Measurements from ENCODE around the gene BCAS3. TPM values are rescaled to one million over a fixed set of nuclear protein-coding genes. Genes with fewer than 3 reads are reported as not detected.

BCAS3 gene
- polyA plus RNA-seq, 3 donors, result 10.3 to 19.1 (median 14.7) TPM

DNA sequence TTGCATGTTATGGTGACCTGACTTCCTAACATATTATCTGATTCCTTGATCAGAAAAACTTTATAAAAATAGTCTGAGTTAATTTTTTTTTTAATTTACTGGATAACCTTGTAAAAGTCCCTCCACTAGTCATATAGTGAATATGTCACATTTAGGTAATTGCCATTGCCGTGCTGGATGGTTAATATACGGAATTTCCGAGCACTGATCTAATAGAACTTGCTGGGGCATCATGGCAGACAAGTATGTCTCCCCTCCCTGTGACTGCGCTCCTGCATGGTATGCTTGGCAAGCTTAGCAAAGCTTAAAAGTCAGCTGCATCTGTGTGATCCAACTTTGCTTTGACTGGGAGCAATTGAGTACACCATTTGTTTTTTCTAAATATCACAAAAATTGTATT lies 482.6 kb downstream of the BCAS3 start:
- Histone ChIP-seq H3K36me3 (replicated peaks in 1 of 2; ENCODE audit: control insufficient read depth in 1 of 2, insufficient read depth in 2 of 2, low read length in 2 of 2) (no peaks in the 10 kb centered on the region), H3K4me2 (replicated peaks; ENCODE audit: extremely low read depth, low read length, poor library complexity, severe bottlenecking) (no peak overlapping the region), H3K9ac (ENCODE audit: insufficient read depth, low read length, poor library complexity, severe bottlenecking) (no peak overlapping the region), H2AFZ (ENCODE audit: insufficient read depth, low read depth, low read length, poor library complexity, severe bottlenecking) (no peak overlapping the region), H4K20me1 (ENCODE audit: insufficient read depth, low read length) (no peaks in the 10 kb centered on the region), H3K4me3 (replicated peaks in 1 of 3; ENCODE audit: low read depth in 2 of 3, low read length in 3 of 3) (no peak overlapping the region), H3K27ac (ENCODE audit: low read depth in 1 of 2, low read length in 2 of 2) (no peak overlapping the region), H3K4me1 (ENCODE audit: control insufficient read depth in 1 of 2, insufficient read depth in 2 of 2, low read length in 2 of 2) (peaks cover 0 to 7% of the 10 kb centered on the region in 2 donors), H3K79me2 (ENCODE audit: insufficient read depth, low read length) (no peaks in the 10 kb centered on the region), H3K27me3 (ENCODE audit: control insufficient read depth in 2 of 2, insufficient read depth in 2 of 2, low read length in 2 of 2) (no peaks in the 10 kb centered on the region), H3K9me3 (replicated peaks in 1 of 2; ENCODE audit: control insufficient read depth in 1 of 2, insufficient read depth in 1 of 2, low read length in 2 of 2) (peaks cover 5 to 6% of the 10 kb centered on the region in 2 donors)
- TF ChIP-seq, protein P1, sequence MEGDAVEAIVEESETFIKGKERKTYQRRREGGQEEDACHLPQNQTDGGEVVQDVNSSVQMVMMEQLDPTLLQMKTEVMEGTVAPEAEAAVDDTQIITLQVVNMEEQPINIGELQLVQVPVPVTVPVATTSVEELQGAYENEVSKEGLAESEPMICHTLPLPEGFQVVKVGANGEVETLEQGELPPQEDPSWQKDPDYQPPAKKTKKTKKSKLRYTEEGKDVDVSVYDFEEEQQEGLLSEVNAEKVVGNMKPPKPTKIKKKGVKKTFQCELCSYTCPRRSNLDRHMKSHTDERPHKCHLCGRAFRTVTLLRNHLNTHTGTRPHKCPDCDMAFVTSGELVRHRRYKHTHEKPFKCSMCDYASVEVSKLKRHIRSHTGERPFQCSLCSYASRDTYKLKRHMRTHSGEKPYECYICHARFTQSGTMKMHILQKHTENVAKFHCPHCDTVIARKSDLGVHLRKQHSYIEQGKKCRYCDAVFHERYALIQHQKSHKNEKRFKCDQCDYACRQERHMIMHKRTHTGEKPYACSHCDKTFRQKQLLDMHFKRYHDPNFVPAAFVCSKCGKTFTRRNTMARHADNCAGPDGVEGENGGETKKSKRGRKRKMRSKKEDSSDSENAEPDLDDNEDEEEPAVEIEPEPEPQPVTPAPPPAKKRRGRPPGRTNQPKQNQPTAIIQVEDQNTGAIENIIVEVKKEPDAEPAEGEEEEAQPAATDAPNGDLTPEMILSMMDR (IDR thresholded peaks at IDR 0.05), result no peak
- 95% methylated on average over 3 of the region's 4 CpGs for WGBS (ENCODE audit: insufficient coverage)
- Mint-ChIP-seq H3K9me3 (peaks cover 0 to 8% (median 4%) of the 10 kb centered on the region in 7 donors), H3K4me3 (no peak overlapping the region), H3K4me1 (peaks cover 8% of the 10 kb centered on the region), H3K27me3 (ENCODE audit: low read depth in 3 of 3) (peaks cover 0 to 1% (median 0%) of the 10 kb centered on the region in 3 donors), H3K27ac (no peak overlapping the region), H3K36me3 (peaks cover 0 to 2% of the 10 kb centered on the region in 2 donors)
- DNase-seq, result no peak
- intact Hi-C loops (cut with micrococcal nuclease), result no loop called here

DNA sequence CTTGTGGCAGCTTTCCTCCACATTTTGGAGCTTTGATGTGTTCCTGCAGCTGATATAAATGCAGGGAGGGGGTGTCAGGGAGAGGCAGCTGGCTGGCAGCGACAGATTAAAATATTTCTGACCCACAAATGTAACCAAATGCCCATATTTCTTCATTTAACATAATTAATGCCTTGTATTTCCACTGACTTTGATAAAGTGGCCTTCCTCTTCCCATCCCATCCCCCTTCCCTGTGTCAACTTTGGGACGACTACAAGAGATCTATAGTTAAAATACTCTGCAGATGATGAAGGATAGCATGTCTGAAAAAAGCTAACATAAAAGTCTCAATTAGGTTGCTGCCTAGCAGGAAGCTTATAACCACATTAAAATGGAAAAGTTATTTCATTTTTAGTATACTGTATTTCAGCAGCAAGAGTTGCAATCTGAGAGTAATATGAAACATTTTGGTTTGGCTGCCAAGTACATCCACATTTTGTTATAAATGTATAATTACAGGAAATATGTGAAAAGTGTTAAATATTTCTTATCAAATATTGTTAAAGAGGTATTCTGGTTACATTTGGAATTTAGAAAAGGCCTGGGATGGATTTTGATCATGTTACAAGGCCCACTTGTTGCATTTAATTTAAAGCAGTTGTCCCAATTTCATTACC lies 483.3 kb downstream of the BCAS3 start:
- no peak overlapping the region for H3K4me3 ChIP-seq (replicated peaks in 1 of 3; ENCODE audit: low read depth in 2 of 3, low read length in 3 of 3)
- H3K36me3 ChIP-seq (replicated peaks in 1 of 2; ENCODE audit: control insufficient read depth in 1 of 2, insufficient read depth in 2 of 2, low read length in 2 of 2), result no peaks in the 10 kb centered on the region
- H3K9me3 Mint-ChIP-seq, result peaks cover 0 to 8% (median 4%) of the 10 kb centered on the region in 7 donors
- TF ChIP-seq, protein P1 (IDR thresholded peaks at IDR 0.05), result no peak
- no peak overlapping the region for H3K4me2 ChIP-seq (replicated peaks; ENCODE audit: extremely low read depth, low read length, poor library complexity, severe bottlenecking)
- H3K27me3 ChIP-seq (ENCODE audit: control insufficient read depth in 2 of 2, insufficient read depth in 2 of 2, low read length in 2 of 2), result no peaks in the 10 kb centered on the region
- peaks cover 0 to 1% (median 0%) of the 10 kb centered on the region in 3 donors for H3K27me3 Mint-ChIP-seq (ENCODE audit: low read depth in 3 of 3)
- H2AFZ ChIP-seq (ENCODE audit: insufficient read depth, low read depth, low read length, poor library complexity, severe bottlenecking), result no peak overlapping the region
- peaks cover 0 to 7% of the 10 kb centered on the region in 2 donors for H3K4me1 ChIP-seq (ENCODE audit: control insufficient read depth in 1 of 2, insufficient read depth in 2 of 2, low read length in 2 of 2)
- peaks cover 8% of the 10 kb centered on the region for H3K4me1 Mint-ChIP-seq
- H3K79me2 ChIP-seq (ENCODE audit: insufficient read depth, low read length), result no peaks in the 10 kb centered on the region
- intact Hi-C loops (cut with micrococcal nuclease), result no loop called here
- no peak overlapping the region for H3K9ac ChIP-seq (ENCODE audit: insufficient read depth, low read length, poor library complexity, severe bottlenecking)
- H3K4me3 Mint-ChIP-seq, result no peak overlapping the region
- DNase-seq, result no peak
- peaks cover 0 to 2% of the 10 kb centered on the region in 2 donors for H3K36me3 Mint-ChIP-seq
- no peak overlapping the region for H3K27ac Mint-ChIP-seq
- no CpG with 5 or more reads among the region's 2 CpGs for WGBS (ENCODE audit: insufficient coverage)
- H4K20me1 ChIP-seq (ENCODE audit: insufficient read depth, low read length), result no peaks in the 10 kb centered on the region
- H3K27ac ChIP-seq (ENCODE audit: low read depth in 1 of 2, low read length in 2 of 2), result no peak overlapping the region
- H3K9me3 ChIP-seq (replicated peaks in 1 of 2; ENCODE audit: control insufficient read depth in 1 of 2, insufficient read depth in 1 of 2, low read length in 2 of 2), result peaks cover 5 to 6% of the 10 kb centered on the region in 2 donors

All from CD14-positive monocyte (primary cell).